HTERT RPE-1 (cell line): Measurements from ENCODE around the gene ANKMY1.
"Not testable (repeated sequence)": the region's sequence is repeated elsewhere in the genome, so short reads cannot be mapped to it uniquely, and the experiment has no call there.

Experiments used
- in situ Hi-C: fragments of 300-500 bp; cut with MboI; formaldehyde crosslinking; loops from 4 replicates; pipeline ENCODE4 v1.14.3; 2020; ENCODE audit warnings: low sequenced_read_pairs

The ANKMY1 gene

DNA sequence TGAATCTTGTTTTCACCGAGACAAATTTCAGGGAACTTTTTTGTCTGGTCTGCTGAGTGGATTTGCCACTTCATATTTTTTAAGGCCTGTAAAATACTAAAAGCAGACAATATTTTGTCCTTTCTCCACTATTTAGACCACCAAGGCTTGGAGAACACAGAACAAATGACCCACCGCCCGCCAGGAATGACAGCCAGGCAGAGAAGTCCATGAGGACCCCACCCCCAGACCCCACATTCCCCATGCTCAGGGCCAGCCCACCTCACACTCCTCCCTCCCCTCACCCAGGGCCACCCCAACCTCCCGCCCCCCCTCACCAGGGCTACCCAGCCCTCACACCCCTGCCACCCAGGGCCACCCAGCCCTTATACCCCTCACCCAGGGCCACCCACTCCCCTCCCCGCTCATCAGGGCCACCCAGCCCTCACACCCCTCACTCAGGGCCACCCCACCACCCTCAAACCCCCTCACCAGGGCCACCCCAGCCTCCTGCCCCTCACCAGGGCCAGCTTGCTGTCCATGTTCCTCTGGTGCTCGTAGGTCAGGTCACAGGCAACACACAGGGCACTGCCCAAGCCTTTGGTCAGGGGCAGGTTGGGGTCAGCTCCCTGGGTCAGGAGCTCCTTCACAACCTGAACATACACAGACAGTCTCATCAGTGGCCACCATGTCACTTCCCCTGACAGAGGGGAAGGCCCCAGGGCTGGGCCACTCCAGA is 50.6 kb downstream of the ANKMY1 start:
- in situ Hi-C loops, result no loop called here

DNA sequence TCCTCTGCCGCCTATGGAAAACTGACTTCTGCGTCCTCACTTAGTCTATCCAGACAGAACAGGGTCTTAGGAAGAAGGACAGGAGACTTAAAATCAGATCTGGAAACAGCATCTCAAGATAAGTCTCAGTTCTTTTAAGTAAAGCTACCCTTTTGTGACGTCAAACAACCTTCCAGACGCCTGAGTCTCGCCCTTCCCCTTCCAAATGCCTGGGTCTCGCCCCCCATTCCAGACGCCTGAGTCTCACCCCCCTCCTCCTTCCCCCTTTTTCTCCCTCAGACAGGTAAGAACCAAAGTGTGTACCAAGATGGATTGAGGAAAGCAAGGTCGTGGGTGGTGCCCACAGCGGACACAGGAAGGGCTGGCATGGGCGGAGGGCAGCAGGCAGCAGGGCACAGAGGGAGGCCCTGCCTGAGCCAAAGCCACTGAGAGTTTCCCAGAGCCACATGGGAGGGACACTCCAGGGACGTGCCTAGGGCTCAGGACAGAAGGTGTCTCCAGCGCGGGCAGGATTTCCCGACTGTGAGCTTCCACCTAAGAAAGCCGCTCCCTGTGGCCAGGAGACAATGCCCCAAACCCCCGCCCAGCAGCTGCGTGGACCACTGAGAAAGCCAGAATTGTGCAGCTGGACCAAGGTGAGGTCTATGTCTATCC is 51.3 kb downstream of the ANKMY1 start:
- in situ Hi-C loops, result no loop called here

DNA sequence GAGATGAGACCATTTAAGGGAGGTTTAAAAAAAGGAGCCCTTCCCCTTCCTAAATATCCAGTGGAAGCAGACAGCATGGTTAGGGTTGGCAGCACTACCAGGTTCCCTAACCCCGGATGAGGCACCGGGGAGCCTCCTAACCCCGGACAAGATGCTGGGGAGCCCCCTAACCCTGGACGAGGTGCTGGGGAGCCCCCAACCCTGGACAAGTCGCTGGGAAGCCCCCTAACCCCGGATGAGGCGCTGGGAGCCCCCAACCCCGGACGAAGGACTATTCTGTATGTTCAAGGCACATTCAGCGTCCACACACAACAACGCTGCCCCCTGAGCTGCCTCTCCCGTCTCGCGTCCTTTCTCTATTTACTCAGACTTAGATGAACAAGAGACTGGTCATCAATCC is 51.9 kb downstream of the ANKMY1 start:
- in situ Hi-C loops, result no loop called here

DNA sequence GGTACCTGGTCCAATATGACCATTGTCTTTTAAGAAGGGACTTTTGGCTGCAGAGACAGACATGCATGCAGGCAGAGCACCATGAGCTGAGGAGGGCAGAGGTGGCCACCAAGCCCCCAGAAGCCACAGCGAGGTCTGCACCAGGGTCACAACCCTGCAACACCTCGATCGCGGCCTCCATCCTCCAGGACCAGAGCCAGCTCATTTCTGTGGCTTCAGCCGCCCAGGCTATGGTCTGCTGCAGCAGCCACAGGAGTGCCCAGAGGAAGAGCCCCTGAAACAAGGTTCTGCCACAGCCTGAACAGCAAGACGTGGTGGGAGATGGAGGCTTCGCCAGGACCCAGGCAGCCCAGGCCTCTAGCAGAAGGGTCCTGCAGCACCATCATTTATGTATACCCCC is 53.9 kb downstream of the ANKMY1 start:
- in situ Hi-C loops, result no loop called here

DNA sequence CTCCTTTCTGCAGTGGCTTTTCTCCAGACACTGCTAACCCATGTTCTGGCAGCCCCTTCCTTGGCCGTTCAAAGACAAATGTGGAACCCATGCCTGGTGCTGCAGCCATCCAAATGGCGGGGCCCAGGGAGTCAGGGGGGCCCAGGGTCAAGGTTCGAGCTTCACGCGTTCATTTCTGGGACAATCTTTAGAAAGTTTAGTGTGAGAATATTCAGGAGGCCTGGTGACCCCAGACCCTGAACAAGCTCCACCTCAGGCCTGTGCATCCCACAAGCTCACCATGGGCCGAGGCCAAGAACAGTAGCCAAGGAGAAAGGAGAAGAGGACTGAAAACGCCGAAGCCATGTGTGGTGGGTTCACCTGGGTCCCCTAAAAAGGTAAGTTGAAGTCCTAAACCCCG is 54.4 kb downstream of the ANKMY1 start:
- in situ Hi-C loops, result no loop called here

DNA sequence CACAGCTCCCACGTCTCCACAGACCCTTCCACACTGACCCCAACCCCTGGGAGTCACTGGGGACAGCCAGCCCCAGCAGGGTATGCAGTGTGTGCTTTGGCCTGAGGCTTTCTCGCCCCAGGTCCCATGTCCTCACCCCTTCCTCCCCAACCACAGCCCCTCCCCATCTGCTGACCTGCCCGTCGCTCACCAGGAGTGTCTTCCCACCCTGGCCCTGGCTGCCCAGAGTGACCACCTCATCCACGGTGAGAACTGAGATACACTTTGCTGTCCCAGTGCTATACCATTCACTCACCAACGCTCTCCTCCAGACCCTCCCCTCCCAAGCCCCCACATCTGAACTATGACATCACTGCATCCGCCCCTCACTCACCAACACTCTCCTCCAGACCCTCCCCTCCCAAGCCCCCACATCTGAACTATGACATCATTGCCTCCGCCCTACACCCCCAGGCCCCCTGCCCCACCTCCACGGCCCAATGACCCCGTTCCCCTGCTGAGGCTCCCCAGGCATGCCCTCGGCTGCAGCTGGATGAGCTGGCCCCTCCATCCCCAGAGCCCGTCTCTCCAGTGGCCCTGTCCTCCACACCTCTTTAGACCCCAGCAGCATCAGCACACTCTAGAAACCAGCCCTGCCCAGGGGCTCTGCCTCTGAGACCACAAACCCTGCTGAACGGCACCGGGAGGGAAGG is 55.2 kb downstream of the ANKMY1 start:
- in situ Hi-C loops, result no loop called here

DNA sequence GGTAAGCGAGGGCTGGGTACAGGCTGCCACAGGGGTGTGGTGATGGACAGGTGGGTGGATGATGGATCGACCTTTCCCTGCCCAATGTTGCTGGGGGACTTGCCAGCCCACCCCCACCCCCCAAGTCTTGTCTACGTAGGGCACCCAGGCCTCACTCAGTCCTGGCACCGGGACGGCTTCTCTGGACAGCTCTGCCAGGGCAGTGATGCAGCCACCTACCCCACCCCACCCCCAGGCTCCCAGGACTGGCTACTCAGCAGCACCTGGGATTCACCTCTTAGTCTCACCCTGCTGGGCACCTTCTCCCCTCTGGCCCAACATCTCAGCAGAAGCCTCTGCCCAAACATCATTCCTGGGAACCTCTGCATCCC is 55.7 kb downstream of the ANKMY1 start:
- in situ Hi-C loops, result no loop called here

DNA sequence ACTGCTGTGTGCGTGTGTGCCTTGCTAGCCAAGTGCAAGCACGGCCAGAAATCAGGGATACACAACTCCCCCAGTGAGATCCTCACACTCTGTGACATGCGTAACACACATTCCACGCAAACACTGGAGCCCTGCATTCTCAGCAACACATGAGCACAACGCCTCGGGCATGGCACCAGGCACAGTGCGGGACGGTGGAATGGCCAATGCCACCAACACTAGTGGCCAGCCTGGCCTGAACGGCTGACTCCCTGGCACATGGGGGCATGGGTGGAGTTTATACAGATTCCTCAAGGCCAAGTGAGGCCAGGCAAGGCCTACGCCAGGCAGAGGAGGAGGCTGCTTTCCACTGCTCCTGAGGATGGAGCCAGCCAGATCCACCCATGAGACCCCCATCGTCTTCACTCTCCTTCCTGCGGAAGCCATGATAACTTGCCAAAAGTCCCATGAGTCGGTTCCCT is 56.2 kb downstream of the ANKMY1 start:
- in situ Hi-C loops, result no loop called here

DNA sequence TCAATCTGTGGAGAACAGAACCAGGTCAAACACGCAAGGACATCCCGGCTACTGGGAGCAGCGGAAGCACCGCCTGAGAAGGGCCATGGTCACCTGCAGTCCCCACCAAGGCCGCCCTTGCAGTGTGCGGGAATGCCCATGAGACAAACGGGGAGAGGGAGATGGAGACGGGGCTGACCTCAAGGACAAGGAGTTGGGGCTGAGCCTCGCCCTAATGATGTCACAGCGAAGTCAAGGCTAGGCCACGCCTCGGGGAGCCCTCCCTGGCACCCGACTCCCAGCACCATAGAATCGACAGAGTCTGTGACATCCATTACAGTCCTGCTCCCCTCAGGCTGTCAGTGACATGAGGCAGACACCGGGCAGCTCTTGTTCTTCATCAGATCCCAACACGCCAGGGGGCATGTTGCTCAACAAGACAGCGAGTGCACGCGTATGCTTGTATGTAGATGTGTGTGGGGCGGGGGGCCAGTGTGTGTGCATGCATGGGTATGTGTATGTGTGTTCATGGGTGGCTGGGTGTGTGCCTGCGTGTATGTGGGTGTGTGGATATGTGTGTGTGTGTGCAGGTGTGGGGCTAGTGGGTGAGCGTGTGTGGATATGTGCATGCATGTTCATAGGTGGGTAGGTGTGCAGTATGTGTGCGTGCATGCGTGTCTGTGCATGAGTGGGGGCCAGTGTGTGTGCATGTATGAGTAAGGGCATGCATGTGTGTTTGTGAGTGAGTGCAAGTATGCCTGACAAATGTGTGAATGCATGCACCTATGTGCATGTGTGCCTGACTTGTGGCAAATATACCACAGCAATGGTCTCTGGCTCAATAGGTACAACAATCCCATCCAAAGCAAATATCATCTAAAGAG is 57.0 kb downstream of the ANKMY1 start:
- in situ Hi-C loops, result no loop called here

DNA sequence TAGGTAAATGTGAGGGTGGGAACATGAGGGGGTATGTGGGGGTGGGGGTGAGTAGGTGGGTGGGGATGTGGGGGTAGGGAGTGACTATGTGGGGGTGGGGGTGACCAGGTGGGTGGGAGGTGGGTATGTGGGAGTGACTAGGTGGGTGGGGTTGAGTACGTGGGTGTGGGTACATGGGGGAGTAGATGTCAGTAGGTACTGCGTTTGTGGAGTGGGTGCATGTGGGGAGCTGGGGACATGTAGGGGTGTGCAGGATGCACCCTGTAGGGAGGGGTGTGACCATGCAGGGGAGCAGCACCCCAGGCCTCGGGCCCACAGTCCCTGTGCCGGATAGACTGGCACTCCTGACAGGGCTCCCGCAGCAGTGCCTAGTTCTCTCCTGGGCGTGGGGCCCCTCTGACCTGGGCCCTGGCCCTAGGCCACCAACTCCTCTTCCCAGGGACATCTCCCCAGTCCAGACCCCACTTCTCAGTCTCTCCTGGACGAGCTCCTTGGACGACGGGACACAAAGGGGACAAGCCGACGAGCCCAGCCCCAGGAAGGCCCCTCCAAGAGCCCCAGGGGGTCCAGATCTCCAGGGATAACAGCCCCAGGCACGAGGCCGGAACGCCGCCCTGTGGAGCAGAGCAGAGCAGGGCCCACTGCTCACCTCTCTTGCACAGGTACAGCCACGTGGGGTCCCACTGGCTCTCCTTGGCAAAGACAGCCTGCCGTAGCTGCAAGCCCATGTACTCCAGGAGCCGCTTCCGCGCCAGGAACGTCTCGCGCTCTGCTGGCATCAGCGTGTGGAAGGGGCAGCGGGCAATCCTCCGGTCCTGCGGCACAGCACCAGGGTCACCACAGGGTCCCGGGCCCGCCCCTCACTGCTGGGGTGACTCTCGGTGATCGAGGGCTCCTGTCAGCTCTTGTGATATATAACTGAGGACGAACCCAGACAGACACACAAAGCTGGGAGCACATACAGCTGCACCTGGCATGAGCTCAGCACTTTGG is 58.2 kb downstream of the ANKMY1 start:
- in situ Hi-C loops, result no loop called here

DNA sequence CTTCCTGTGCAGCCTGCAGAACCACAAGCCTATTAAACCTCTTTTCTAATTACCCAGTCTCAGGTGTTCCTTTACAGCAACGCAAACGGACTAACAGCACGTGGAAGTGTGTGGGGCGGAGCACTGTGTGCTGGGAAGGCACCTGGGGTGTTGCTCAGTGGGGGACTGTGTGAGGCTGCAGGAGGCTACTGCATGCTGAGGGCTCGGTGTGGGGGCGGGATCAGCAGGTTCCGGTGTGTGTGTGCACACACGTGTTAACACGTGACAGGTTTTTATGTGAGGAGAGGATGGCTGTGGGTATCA is 58.9 kb downstream of the ANKMY1 start:
- in situ Hi-C loops, result no loop called here

DNA sequence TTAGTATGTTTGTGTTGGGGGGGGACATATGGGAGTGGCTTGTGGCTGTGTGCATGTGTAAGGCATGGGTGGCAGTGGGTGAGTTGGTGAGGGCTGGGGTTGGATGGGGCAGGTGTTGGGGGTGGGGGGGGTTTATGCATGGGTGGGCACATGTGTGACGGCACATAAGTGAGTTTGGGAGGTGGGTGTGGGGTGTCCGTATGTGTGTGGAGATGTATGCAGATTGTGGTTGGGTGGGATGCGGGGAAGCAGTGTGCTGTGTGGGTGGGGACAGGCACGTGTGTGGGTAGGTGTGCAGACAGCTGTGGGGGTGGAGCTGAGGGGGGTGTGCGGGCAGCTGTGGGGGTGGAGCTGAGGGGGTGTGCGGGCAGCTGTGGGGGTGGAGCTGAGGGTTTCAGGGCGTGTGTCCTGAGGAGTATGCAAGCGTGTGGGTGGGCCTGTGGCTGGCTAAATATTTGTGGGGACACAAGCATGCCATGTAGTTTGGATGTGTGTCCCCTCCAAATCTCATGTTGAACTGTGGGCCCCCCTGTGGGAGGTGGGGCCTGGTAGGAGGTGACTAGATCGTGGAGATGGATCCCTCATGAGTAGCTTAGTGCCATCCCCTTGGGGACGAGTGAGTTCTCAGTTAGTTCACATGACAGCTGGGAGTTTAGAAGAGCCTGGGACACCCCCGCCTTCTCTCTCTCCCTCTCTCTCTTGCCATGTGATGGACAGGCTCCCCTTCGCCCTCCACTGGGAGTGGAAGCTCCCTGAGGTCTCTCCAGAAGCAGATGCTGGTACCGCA is 59.4 kb downstream of the ANKMY1 start:
- in situ Hi-C loops, result no loop called here

DNA sequence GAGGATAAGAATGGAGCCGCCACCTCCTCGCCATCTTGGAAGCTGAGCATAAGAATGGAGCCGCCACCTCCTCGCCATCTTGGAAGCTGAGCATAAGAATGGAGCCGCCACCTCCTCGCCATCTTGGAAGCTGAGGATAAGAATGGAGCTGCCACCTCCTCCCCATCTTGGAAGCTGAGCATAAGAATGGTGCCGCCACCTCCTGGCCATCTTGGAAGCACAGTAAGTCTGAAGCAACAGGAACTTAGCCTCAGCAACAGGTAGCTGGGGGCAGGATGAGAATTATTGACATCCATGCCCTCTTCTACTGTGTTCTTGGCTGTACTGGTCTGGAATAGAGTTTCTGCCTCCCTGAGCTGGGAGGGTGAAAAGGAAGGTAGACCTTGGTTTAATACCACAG is 60.7 kb downstream of the ANKMY1 start:
- in situ Hi-C loops, result not testable (repeated sequence)

DNA sequence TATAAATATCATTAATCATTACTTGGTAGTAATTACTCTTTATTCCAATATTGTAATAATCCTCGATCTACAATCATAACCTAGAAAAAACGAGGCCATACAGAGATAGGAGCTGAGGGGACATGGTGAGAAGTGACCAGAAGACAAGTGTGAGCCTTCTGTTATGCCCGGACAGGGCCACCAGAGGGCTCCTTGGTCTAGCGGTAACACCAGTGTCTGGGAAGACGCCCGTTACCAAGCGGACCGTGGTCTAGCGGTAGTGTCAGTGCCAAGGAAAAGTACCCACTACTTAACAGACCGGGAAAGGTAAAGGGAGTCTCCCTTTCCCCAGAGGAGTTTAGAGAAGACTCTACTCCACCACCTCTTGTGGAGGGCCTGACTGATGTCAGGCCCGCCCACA is 62.8 kb downstream of the ANKMY1 start:
- in situ Hi-C loops, result not testable (repeated sequence)

DNA sequence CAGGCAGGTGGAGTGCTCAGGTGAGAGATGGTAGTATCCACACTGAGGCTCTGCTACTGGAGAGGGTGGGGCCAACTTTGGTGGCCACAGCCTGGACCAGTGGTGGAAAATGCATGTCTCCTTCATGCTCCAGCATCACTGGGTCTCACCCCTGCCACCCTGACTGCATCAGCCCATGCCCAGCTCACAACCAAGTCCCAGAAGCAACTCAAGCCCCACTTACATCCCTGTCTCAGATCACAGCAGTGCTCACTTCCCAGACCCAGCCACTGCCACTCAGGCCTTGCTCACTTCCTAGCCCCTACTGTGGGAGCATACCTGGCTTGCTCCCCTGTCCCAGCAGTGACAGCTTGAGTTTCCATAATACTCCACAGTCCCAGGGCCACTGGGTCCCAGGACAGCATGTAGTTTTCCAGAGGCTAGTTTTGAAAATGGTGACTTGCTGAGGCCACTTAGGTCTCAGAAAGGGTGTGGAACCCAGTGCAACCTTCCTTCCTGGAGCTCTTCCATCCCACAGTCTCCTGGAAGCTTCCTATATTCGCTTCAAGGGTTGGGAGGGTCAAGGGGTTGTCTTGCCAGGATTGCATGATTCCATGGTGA is 63.5 kb downstream of the ANKMY1 start:
- in situ Hi-C loops, result no loop called here

DNA sequence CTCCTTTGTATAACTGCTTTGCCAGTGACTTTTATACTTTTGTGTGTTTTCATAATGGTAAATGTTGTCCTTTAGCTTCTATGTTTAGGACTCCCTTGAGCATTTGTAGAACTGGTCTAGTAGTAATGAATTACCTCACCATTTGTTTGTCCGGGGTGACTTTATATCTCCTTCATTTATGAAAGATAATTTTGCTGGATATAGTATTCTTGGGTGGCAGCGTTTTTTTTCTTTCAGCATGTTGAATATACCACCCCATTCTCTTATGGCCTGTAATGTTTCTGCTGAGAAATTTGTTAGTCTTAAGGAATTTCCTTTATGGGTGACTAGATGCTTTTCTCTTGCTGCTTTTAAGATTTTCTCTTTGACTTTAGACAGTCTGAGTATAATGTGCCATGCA is 66.3 kb downstream of the ANKMY1 start:
- in situ Hi-C loops, result no loop called here

DNA sequence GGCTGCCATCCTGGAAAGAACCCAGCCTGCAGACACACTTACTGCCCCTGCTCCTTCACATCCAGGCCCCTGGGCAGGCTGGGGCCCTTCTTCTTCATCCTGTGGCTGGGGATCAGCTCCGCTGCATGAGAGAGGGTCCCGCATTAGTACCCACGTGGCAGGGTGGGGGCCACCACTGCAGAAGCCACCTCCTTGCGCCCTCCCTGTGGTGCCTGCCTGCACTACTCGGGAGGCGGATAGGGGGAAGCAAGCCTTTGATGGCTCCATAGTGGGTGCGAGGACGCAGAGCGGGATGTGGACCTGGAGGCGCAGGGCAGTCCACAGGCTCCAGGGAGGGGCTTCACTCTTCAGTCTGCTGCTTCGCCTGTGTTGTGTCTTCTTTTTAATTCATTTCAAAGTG is 75.6 kb downstream of the ANKMY1 start:
- in situ Hi-C loops, result no loop called here

DNA sequence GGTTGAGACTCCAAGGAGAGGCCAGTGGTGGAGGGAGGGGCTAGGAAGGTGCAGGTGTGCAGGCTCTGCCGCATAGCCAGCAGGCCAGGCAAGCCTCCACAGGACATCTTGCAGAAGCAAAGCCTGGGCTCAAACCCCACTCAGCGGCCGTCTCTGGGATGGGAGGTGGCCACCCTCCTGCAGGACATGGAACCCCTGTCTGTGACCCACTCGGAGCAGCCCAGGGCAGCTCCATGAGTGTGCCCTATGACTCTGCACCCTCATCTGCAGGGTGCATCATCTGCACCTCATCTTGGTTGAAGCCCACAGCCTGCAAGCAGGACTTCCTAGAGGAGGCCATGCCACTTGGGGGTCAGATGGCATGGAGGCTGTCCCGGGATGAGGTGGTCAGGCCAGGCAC is 76.1 kb downstream of the ANKMY1 start:
- in situ Hi-C loops, result no loop called here
